Activated CD8-positive, alpha-beta memory T cell treated with anti-CD3 and anti-CD28 coated beads, Interleukin-2, amount 50 U/mL, for 24 hours (primary cell): ENCODE measurements around the gene AGAP1.

Source experiments
- DNase-seq: peaks from one replicate; pipeline ENCODE4 v3.0.0-alpha.2; 2020; ENCODE audit errors: extremely low read depth

AGAP1 gene

DNA sequence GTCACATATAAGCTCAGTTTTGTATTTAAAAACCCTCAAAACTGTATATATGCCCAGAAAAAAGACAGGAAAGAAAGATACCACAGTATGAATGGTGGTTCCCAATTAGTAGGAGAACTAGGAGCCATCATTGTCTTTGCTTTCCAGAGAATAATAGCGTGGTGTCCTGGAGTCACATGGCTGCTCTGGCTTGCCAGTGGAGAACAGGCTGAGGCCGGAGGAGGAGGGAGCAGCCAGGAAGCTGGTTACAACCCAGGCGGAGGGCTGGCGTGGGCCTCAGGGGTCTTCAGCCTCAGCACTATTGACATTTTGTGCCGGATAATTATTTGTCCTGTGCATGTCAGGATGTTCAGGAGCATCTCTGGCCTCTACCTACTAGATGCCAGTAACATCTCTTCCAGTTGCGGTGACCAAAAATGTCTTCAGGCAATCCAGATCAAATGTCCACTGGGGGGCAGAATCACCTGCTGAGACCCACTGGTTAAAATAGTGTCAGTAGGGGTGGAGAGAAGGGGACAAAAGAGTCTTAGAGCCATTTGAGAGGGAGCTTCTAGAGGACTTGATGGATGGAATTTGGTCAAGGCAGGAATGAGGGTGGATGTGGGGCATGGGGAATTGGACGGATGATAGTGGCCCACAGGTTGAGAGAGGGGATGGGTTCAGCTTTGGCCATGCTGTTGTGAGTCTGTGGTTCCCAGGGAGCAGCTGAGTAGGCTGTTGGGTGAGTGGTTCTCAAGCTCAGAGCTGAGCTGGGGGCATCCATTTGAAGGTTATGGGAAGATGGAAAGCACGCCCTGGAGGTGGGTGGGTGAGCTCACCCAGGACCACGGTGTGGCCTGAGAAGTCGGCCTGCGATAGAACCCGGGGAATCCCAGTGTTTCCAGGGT is 144.9 kb downstream of the AGAP1 start:
- no peak for DNase-seq

DNA sequence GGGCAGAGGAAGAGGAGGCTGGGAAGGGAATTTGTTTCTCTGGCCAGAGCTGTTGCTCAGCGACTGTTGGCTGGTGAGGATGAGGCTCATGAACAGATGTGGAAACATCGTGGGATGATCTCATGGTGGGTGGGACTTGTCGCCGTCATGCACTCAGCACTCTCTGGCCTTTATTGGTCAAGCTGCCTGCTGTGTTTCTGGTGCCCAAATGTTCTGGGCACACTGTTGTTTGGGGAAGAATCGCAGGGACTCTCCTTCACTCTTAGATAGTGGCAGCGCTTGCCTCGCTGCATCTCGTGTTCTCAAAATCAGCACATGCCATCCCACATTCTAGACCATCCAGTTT is 145.6 kb downstream of the AGAP1 start:
- no peak for DNase-seq

DNA sequence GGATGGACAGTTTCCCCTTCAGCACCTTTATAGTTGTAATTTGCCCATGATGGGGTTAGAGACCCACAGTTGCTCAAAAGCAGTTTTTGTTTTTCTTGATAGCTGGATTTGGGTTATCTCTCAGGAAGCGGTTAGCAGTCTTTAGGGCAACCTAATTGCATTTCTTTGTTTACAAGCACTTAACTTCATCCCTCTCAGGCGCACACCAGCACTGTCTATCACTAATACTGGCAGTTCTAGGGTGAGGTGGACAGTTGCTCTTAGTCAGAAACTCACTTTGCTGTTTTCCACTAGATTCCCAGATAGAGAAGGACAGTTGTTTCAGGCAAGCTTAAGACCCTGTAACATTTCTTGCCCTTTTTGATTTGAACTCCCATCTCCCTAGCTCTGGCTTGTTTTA is 146.0 kb downstream of the AGAP1 start:
- no peak for DNase-seq

GRCh38 chr2:235640377-235640776 is 146.5 kb downstream of the AGAP1 start:
- no peak for DNase-seq

DNA sequence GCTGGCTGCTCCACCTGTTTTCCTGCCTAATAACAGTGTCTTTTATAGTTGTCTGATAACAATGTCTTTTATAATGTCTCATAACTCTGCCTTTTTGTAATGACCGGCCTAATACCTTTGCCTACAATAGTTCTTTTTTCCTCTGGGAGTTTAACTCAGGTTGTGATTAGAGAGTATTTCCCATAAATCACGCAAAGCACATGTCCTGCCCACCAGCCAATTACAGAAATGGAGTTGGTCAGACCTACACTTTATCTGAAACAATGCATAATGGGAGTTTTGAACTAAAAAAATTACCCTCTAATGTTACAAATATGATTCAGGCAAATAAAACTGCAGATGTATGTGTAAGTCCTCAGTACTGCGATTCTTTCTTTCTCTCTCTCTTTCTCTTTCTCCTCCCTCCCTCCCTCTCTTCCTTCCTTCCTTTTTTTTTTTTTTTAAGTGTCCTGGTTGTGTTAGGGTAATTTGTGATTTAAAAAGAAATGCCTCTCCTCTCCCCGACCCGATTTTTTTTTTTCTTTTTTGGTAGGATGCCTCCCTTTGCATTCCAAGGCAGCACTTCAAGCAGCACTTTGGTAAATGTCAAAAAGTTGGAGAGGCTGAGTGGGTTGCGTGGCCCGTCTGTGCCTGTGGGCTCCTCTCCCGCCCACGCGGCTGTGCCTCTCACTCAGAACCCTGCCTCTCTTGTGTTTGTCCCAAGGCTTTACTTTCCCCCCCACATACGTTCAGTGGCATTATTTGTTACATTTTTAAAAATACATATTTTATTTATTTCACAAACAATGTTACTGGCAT is 147.3 kb downstream of the AGAP1 start:
- DNase-seq: no peak

- DNase-seq: no peak
Observed at GRCh38 chr2:235641956-235642355, 148.1 kb downstream of the AGAP1 start.

DNA sequence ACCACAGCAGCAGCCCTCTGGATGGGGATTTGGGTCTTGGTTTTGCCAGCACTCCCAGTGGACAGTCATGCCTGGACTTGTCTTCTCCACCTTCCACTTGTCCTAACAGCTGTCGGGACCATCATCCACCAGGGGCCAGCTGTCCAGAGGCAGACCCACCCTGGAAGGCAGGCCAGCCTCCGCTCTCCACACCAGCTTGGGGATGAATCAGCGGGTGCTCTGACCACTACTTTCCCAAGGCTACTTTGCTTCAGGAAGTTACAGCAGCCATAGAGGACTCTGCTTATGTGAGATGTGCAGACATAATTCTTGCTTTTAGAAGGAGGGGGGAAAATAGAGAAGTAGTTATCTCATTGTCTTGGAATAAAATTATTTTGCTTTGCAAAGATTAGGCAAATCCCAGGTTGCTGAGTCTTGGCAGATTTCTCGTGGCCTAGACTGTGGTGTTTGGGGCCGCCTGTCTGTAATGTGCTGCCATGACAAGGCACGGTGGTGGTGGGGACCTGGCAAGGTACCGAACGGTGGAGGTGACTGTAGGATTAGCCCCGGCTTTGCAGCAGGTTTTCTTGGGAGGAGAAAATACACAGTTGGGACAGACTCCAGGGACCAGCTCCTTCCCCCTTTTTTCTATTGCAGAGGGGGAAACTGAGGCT is 148.7 kb downstream of the AGAP1 start:
- DNase-seq: no peak

DNA sequence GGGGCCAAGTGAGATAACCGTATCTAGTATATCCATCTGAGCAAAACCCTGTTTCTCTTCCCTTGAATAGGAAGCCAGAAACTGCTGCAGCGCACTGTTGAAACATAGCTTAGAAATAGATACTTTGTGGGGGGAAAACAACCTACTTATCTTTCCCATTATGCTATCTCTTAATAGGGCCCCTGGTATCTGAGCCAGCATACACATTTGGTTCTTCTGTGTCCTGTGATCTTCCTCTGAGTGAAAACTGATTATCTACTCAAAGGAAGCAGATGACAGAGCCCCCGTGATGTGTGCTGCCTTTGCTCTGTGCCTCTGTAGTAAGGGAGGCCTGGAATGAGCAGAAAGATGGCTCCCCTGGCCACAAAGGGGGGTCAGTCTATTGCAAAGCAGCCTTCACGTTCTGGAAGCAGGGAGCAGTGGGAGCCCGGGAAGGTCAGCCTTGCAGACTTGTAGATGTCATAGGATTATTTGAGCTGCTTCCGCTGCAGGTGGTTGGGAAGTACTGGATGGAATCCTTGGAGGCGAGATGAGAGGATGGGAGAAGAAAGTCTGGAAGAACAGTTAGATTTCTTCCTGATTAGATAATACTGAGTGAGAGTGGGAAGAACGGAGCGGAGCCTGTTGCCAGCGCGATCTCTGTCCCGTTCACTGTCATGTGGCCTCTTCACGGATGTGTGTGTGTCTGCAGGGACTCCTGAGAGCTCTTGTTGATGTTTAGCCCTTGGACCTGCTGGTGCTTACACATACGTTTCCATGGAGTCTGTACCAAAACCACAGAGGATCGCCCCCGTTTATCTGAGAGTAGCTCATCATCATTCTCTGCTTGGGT is 150.1 kb downstream of the AGAP1 start:
- DNase-seq: no peak

- no peak for DNase-seq
Observed at GRCh38 chr2:235647264-235647663, 153.4 kb downstream of the AGAP1 start.

GRCh38 chr2:235647877-235648276 is 154.0 kb downstream of the AGAP1 start:
- DNase-seq: no peak

DNA sequence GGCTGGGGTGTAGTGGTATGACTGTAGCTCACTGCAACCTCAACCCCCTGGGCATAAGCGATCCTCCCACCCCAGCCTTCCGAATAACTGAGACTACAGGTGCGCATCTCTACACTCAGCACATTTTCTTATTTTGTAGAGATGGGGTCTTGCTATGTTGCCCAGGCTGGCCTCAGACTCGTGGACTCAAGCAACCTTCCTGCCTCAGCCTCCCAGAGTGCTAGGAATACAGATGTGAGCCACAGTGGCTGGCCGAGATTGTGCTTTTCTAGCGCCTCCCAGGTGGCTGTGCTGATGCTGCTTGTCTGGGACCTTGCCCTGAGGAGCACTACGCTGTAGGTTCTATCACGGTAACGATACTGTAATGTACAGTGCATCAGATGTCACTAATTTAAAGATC is 155.6 kb downstream of the AGAP1 start:
- no peak for DNase-seq

- DNase-seq: no peak
Observed at GRCh38 chr2:235651643-235652042, 157.8 kb downstream of the AGAP1 start.

GRCh38 chr2:235654103-235654813 is 160.4 kb downstream of the AGAP1 start:
- DNase-seq: no peak

GRCh38 chr2:235658351-235659174 is 164.7 kb downstream of the AGAP1 start:
- DNase-seq: no peak

GRCh38 chr2:235659767-235660322 is 166.0 kb downstream of the AGAP1 start:
- no peak for DNase-seq

DNA sequence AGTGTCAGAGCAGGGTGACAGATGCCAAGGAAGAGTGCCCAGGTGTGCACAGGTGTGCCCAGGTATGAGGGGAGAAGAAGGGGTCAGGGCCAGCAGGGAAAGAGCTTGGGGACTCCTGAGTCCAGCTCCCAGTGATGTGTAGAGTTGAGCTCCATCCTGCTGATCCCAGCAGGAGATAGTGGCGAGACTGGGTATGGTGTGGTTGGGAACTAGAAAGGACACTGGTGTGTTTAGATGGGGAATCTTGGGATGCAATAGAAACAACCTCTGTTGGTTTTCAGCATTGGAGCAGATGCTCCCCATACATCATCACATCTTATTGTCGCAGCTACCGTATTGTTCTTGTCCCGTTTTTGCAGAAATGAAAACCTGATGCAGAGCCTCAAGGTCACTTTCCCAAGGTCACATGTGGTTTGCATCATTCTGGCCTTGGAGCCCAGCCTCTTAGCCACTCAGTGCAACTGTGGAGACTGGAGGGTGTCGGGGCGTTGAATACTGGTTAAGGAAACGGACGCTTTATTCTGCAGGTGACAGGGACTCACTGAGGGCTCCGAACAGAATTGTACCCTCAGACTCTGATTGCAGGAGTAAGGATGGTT is 166.7 kb downstream of the AGAP1 start:
- DNase-seq: no peak

- no peak for DNase-seq
Observed at GRCh38 chr2:235661167-235661937, 167.5 kb downstream of the AGAP1 start.

GRCh38 chr2:235661952-235662351 is 168.1 kb downstream of the AGAP1 start:
- DNase-seq: no peak

DNA sequence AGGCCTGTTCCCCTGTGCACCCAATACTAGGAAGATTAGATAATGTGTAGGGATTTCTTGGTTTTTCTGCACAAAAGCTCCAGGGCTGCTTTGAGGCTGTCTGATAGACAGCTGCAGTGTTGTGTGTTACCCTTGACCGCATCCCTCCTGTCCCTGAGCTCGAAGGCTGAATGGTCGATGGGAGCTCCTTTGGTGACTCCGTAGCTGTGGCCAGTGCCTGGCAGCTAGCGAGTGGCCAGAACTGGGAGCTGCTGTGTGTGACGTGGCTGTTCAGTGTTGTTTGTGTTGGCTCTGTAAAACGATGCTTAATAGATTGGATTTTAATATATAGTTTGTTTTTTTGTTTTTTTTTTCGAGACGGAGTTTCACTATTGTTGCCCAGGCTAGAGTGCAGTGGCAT is 170.0 kb downstream of the AGAP1 start:
- DNase-seq: no peak
